Renal cortical epithelial cell (primary cell): ENCODE data around the gene UBE3D. TPM values are rescaled to one million over a fixed set of nuclear protein-coding genes. Genes with fewer than 3 reads are reported as not detected.
A peak's percentile ranks its signal among the peaks of the same experiment; 100 is the strongest.
"Not testable (repeated sequence)": the region's sequence is repeated elsewhere in the genome, so short reads cannot be mapped to it uniquely, and the experiment has no call there.

Experiments
- DNase-seq: peaks from one replicate; pipeline ENCODE4 v3.0.0-alpha.2; 2011; ENCODE audit warnings: low read depth
- total RNA-seq: library from RNA; depleted of rRNA; stranded (reverse); fragments of >200 nt; gene quantifications from 2 replicates; pipeline ENCODE4 v1.2.3, GENCODE V29; 2014

The UBE3D gene
- total RNA-seq, 1 donor from 2014 or later, result 6.9 TPM

DNA sequence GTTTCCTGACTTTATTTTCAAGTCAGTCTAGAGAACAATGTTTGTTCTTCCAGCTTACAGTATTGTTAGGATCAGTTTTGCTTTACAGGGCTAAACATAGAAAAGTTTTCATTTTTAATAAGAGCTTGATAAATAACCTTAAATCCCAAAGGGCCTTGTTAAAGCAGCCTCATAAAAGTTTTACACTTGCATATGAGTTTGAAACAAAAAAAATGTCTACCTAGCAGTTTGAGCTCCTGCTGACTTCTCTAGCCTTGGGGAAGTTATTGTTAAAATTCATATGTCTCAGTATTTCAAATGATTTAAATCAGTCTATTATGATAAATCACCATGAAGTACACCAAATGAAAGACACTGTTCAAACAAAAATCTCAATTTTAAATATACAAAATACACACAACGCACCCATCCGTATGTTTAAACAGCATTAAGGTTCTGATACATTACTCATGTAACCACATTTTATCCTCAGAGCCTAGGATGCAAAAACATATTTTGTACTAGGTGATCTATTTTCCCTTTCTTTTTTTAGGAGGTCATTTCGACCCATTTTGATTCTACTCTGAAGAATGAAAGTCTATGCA lies 87.2 kb downstream of the UBE3D start:
- DNase-seq, result no peak

- no peak for DNase-seq
These were observed 89.5 kb downstream of the UBE3D start for GRCh38 chr6:82976179-82976578.

DNA sequence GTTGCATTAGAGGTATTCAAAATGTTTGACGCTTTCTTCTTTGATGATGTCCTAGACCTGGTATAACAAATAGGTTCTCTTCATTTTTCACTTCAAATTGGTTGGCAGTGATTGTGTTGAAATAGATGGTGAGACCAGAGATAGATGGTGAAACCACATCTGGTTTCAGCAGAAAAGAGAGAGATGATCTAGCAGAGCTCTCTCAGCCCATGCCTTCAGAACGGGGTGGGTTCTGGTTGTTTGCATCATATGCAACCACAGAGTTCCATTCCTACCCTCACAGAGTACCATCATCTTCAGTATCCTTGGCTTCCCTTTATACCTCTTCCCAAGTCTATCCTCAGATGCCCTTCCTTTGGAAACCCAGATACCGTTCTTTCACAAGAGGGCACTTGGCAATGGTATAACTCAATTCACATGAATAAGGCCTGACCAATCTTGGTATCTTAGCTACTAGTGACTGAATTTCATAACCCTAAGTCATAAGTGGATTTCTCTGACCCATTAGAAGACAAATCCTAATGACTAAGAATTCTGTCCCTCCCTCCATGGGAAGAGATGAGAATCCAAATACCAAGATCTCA lies 93.7 kb downstream of the UBE3D start:
- DNase-seq, result no peak

DNA sequence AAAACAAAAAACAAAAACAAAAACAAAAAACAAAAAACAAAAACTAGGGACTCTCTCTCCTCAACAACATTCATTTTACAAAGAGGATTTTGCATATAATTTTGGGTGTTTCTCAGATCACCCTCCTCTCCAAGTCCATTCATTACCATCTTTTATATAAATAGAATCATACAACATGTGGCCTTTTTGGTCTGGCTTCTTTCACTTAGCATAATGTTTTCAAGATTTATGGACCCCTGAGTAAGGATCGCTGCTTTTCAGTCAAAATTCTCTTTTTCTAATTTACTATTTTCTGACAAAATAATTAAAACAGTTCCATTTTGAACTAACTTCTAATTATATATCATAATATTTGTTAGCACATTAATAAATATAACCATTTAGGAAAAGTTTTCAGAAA lies 94.8 kb downstream of the UBE3D start:
- no peak for DNase-seq

DNA sequence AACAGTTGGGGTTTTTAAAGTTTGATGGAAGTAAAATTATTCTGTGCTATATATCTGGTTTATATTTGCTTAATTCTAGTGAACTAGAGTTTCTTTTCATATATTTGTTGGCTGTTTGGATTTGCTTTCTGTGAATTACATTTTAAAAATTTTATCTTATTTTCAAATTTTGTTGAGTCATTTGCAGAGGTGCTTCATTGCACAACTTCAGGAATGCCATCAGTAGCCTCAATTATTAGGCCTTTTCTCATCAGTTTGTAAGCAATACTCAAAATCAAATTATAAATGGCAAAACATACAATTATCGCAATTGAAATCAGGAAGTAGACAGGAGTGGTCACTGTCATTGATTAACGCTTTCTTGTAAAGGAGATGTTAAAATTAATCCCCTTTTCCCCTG lies 96.9 kb downstream of the UBE3D start:
- no peak for DNase-seq

DNA sequence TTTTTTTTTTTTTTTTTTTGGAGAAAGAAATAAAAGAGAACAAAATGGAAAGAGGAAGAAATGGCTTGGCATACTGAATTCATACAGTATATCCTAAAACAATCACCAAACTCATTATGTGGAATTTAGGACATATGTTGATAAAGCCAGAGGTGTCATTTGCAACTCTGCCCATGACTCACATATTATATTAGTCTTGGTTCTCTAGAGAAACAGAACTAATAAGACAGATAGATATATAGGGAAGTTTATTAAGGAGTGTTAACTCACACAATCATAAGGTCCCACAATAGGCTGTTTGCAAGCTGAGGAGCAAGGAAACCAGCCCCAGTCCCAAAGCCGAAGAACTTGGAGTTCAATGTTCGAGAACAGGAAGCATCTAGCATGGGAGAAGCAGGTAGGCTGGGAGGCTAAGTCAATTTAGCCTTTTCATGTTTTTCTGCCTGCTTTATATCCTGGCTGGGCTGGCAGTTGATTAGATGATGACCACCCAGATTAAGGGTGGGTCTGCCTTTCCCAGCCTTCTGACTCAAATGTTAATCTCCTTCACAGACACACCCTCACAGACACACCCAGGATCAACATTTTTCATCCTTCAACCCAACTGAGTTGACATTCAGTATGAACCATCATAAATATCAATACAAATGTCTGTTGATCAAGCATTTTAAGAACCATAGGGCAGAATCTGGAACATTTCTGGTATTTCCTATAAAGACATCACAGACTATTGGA lies 102.3 kb downstream of the UBE3D start:
- DNase-seq, result no peak

- peak; percentile 52 for DNase-seq
These were observed 106.2 kb downstream of the UBE3D start for GRCh38 chr6:82959385-82959941.

- DNase-seq, result no peak
These were observed 107.1 kb downstream of the UBE3D start for GRCh38 chr6:82958551-82958950.

DNA sequence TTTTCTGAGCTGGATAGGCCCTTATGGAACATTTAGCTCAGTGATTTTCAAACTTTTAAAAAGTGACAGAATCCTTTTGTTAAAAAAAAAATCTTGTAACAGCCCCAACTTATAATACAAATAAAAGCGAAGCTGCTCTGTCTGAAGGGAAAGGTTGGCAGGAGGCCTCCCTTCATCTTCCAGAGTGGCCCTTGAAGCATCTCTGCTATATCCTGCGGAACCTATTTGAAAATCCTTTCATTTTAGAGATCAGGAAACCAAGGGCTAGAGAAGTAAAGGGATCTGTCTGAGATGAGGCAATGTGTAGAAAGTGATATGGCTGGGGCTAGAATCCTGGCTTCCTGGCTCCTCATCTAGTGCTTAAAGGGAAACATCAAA lies 107.8 kb downstream of the UBE3D start:
- DNase-seq, result no peak

GRCh38 chr6:82957171-82957867 lies 108.3 kb downstream of the UBE3D start:
- DNase-seq, result no peak

- peak; percentile 67 for DNase-seq
These were observed 109.8 kb downstream of the UBE3D start for GRCh38 chr6:82955841-82956240.

DNA sequence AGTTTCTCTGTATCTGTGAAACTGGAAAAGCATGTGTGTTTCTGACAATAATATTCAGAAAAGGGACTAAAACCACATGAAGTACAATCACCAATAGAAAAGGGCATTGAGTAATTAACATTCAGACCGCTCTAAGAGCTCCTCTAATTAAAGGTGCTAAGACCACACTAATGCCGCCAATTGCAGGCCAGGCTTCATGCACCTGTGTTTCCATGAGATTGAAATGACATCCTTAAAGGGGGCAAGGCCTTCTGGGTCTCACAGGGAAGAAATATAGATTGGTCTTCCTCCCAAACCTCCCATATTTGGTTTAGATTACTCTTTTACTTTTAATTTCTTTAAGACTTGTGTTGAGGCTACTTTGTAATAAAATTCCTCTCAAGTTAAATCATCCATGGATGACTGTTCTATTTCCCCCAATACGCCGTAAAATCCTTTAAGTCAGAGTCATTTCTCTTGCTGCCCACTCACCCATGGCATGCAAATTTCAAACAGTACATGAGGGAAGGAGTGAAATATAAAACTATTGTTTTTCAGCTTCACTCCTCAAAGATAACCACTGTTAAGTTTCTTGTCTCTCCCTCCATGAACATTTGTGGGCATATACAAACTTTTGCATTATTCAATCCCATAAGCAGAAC lies 110.6 kb downstream of the UBE3D start:
- DNase-seq, result peak; percentile 93

- no peak for DNase-seq
These were observed 111.3 kb downstream of the UBE3D start for GRCh38 chr6:82954356-82954755.

DNA sequence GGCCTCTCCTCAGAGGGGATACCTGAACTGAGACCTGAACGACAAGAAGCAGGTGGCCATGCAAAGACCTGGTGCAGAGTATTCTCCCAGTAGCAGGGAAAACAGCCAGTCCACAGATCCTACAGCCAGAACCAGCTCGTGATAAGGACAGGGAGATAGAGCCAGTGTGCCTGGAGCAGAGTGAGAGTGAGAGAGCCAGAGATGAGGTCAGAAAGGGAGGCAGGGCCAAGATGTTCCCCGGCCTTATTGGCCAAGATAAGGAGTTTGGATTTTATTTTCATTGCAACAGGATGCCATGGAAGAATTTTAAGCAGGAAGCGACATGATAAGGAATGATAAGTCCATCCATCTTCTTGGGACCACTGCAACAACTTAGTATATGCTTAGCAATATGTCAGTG lies 111.8 kb downstream of the UBE3D start:
- DNase-seq, result no peak

DNA sequence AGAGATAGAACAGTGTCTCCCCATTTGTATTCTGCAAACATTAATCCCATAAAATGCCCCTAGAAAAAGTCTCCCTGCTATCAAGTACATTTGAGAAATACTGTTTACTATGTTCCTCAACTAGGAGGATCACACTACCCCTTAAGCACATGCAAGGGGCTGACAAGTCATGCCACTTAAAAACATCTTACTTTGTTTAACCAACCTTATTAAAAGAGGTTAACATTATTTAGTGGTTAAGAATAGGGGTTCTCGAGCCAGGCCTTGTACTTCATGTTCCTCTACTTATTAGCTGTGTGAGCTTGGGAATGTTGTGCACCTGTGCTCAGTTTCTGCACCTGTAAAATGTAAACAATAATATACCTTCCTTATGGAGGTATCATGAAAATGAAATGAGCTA lies 113.7 kb downstream of the UBE3D start:
- peak; percentile 7 for DNase-seq

DNA sequence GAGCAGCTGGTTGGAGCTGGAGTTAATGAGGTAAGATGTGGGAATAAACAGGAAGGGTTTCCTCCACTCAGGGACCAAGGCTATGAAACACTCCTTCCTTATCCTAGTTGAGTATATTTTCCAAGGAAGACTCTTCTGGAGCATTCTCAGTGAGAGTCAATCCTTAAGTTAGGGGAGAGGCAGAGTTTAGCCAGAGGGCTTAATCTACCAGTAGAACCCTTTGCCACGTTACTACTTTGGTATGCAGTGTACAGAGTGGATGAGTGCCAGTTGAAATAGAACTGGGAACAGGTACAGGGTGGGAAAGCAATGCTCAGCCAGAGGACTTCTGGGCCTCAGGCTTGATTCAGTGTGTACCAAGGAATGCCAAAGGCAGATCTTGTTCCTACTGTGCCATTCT lies 114.3 kb downstream of the UBE3D start:
- DNase-seq, result peak; percentile 90

GRCh38 chr6:82930915-82931314 lies 134.7 kb downstream of the UBE3D start:
- not testable (repeated sequence) for DNase-seq

GRCh38 chr6:82924799-82925535 lies 140.7 kb downstream of the UBE3D start:
- DNase-seq, result no peak

GRCh38 chr6:82921258-82921657 lies 144.4 kb downstream of the UBE3D start:
- DNase-seq, result no peak

DNA sequence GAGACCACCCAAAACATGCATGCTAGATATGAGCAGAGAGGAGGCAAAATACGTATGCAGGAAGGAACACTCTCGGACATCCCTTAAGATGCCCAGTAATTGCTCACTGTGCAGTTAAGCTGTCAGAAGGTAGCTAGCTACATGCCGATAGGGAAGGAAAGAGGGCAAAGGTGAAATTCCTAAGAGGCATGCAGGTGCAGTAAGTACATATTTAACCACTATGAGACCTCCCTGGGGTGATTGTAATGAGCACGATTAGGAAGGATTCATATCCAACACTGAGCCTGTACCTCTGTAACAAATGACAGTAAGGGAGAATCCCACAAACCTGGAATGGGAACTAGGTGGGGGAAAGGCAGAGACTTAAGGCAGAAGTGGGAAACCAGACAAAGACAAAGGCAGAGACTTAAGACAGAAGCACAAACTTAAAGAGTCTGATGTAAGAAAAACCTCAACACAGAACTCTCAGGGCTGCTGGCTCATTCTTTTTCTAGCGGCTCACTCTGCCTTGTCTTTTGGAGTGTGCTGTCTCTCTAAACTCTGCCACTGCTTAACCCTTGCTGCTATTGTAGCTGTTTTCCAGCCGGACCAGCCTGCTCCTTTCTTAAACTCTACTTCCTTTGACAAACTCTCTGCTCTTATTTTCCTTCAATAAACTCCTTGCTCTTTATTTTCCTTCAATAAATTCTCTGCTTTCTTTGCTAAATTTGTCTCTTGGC lies 148.1 kb downstream of the UBE3D start:
- DNase-seq, result peak; percentile 84

GRCh38 chr6:82915666-82916065 lies 150.0 kb downstream of the UBE3D start:
- no peak for DNase-seq
